Prostate gland (tissue), 2 donors: Measurements from ENCODE around the gene COG2.

Source experiments
- CTCF ChIP-seq, 4 experiments: fragments of 200-600 bp in 2 of 4; fragments of 450-650 bp in 2 of 4; sonication (generic) in 2 of 4; IDR thresholded peaks; 1 replicate in 3 of 4; 2 replicates in 1 of 4; pipeline ENCODE4 v1.5.1; 2016 to 2019; ENCODE audit warnings: antibody characterized with exemption in 4 of 4, mild to moderate bottlenecking in 2 of 4, moderate library complexity in 2 of 4
- POLR2A ChIP-seq: fragments of 450-650 bp; IDR thresholded peaks from one replicate; pipeline ENCODE4 v1.6.1; 2016; ENCODE audit warnings: antibody characterized with exemption, mild to moderate bottlenecking
- POLR2AphosphoS5 ChIP-seq: sonication (generic); formaldehyde crosslinking; IDR thresholded peaks from one replicate; pipeline ENCODE4 v1.6.1; 2017; ENCODE audit warnings: antibody characterized with exemption

GRCh38 chr1:230633469-230633868 lies 8.8 kb upstream of the COG2 start:
- TF ChIP-seq CTCF (IDR thresholded peaks at IDR 0.05) (no peak), POLR2A (no peak), POLR2AphosphoS5 (no peak)
